Measurements from ENCODE around the gene SCO2. TPM values are rescaled to one million over a fixed set of nuclear protein-coding genes. Genes with fewer than 3 reads are reported as not detected.

Gene SCO2
- total and polyA plus RNA-seq, 9 of the 15 experiments (the other 6 are each of a cell fraction or from before 2014, with no cell fraction given): 0.34 to 4.0 (median 1.1) TPM; not detected in 3

DNA sequence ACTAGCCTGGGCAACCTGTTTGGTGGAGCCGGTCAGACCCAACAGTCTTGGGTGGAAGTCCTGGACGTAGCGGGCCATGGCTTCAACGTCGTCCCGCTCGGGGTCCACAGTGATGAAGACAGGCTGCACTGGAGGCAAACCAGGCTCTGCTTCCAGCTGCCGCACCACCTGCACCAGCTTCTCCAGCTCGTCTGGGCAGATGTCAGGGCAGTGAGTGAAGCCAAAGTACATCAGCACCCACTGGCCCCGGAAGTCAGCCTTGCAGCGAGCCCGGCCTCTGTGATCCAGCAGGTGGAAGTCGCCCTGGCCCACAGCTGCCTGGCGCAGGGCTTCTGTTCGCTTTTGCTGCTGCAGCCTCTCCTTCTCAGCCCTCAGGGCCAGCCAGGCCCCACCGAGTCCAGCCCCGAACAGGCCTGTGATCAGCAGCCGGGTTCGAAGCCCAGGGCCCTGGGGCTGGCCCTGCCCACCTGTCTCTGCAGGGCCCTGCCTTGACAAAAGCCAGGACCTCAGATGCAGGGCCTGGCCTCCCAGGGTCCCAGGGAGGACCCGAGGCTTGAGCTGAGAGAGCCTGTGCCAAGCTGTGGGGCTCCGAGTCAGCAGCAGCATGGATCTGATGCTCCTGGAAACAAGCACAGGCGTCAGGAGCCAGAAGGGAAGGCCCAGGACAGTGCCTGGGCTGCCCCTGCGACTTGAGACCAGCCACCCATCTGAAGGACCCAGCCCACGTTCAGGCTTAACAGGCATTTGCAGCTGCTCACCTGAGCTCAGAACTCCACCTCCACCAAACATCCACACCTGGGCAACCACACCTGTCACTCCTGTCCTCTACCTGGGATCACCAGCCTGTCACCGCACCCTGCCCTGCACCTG lies 1.4 kb downstream of the SCO2 start (continued):
- TF ChIP-seq MGA (IDR thresholded peaks at IDR 0.05): no peak
- no peak for TF ChIP-seq CREB3 (tag; conservative IDR thresholded peaks at IDR 0.05; ENCODE audit: low read depth)
- TF ChIP-seq TAF7 (tag; IDR thresholded peaks at IDR 0.05): no peak
- 0 out of 2 replicates have a peak, but pooled peaks have one; percentile 27 for TF ChIP-seq SUPT5H (IDR thresholded peaks at IDR 0.05)
- TF ChIP-seq KDM2B (CRISPR knock-in tag; IDR thresholded peaks at IDR 0.05): no peak
- no peak for TF ChIP-seq ZNF436 (CRISPR knock-in tag; IDR thresholded peaks at IDR 0.05)
- TF ChIP-seq GMEB1 (CRISPR knock-in tag; IDR thresholded peaks at IDR 0.05): no peak
- no peak for TF ChIP-seq ZBTB8A (IDR thresholded peaks at IDR 0.05; ENCODE audit: partially characterized antibody)
- no peak for TF ChIP-seq ESRRA (IDR thresholded peaks at IDR 0.05; ENCODE audit: borderline replicate concordance, low read depth)
- peak; percentile 55 for TF ChIP-seq RBFOX2 (IDR thresholded peaks at IDR 0.05; ENCODE audit: low read depth, low read length)
- TF ChIP-seq, protein P1, sequence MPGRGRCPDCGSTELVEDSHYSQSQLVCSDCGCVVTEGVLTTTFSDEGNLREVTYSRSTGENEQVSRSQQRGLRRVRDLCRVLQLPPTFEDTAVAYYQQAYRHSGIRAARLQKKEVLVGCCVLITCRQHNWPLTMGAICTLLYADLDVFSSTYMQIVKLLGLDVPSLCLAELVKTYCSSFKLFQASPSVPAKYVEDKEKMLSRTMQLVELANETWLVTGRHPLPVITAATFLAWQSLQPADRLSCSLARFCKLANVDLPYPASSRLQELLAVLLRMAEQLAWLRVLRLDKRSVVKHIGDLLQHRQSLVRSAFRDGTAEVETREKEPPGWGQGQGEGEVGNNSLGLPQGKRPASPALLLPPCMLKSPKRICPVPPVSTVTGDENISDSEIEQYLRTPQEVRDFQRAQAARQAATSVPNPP (IDR thresholded peaks at IDR 0.05; ENCODE audit: borderline replicate concordance, insufficient read depth, insufficient read length): no peak
